OCI-LY3 (cell line): ENCODE data around the gene TUFT1.

Experiments used
- H2AFZ ChIP-seq: fragments of 200-600, 300-600 bp; shearing (Covaris generic); 2 replicates; pipeline ENCODE4 v1.6.0; 2014; ENCODE audit warnings: antibody characterized with exemption, low read depth, low read length
- H3K27ac ChIP-seq: fragments of 200-600, 300-600 bp; sonication (generic); 2 replicates; pipeline ENCODE4 v1.5.1; 2014; ENCODE audit warnings: mild to moderate bottlenecking, low read length, moderate library complexity, mixed read lengths
- H3K27me3 ChIP-seq: fragments of 200-600, 300-600 bp; sonication (generic); 2 replicates; pipeline ENCODE4 v1.6.1; 2014; ENCODE audit warnings: low read depth, low read length, mixed read lengths
- H3K36me3 ChIP-seq: fragments of 200-600, 300-600 bp; sonication (generic); replicated peaks from 2 replicates; pipeline ENCODE3; 2014; ENCODE audit warnings: low read depth, low read length, mixed read lengths
- H3K4me1 ChIP-seq: fragments of 300-600, 200-600 bp; sonication (generic); 2 replicates; pipeline ENCODE4 v1.6.1; 2014; ENCODE audit warnings: low read length, mixed read lengths
- H3K4me2 ChIP-seq: fragments of 200-600, 300-600 bp; sonication (generic); 2 replicates; pipeline ENCODE4 v1.6.1; 2014; ENCODE audit warnings: low read length, mixed read lengths
- H3K4me3 ChIP-seq: fragments of 300-600, 200-600 bp; sonication (generic); 2 replicates; pipeline ENCODE4 v1.5.1; 2014; ENCODE audit warnings: antibody characterized with exemption, mild to moderate bottlenecking, low read length, moderate library complexity
- H3K79me2 ChIP-seq: fragments of 300-600, 200-600 bp; shearing (Covaris generic); 2 replicates; pipeline ENCODE4 v1.6.1; 2014; ENCODE audit warnings: mild to moderate bottlenecking, low read length, mixed read lengths
- H3K9ac ChIP-seq: fragments of 300-600, 200-600 bp; shearing (Covaris generic); 2 replicates; pipeline ENCODE4 v1.6.0; 2014; ENCODE audit warnings: mild to moderate bottlenecking, low read length, moderate library complexity
- H3K9me3 ChIP-seq: fragments of 200-600, 300-600 bp; shearing (Covaris generic); 2 replicates; pipeline ENCODE4 v1.6.1; 2014; ENCODE audit warnings: low read length, mixed read lengths; ENCODE audit not compliant: insufficient read depth
- H4K20me1 ChIP-seq: fragments of 200-600, 300-600 bp; sonication (generic); 2 replicates; pipeline ENCODE4 v1.6.1; 2016; ENCODE audit warnings: low read length, mixed read lengths; ENCODE audit not compliant: insufficient read depth
- CTCF ChIP-seq: fragments of 200-600, 300-600 bp; sonication (generic); IDR thresholded peaks from 2 replicates; pipeline ENCODE4 v1.5.1; 2014; ENCODE audit warnings: antibody characterized with exemption, low read length, low read depth
- EZH2phosphoT487 ChIP-seq: fragments of 200-600 bp; shearing (Covaris generic); IDR thresholded peaks from 2 replicates; pipeline ENCODE4 v1.6.1; 2018; ENCODE audit warnings: antibody characterized with exemption, mixed run types, low read depth

TUFT1 gene

GRCh38 chr1:151512801-151513625 lies 27.1 kb upstream of the TUFT1 start:
- H3K4me3 ChIP-seq: peak overlapping the region; percentile 81
- no peaks in the 10 kb centered on the region for H4K20me1 ChIP-seq
- no peaks in the 10 kb centered on the region for H3K79me2 ChIP-seq
- no peak overlapping the region for H2AFZ ChIP-seq
- TF ChIP-seq EZH2phosphoT487 (no peak), CTCF (no peak)
- H3K9me3 ChIP-seq: no peaks in the 10 kb centered on the region
- peaks cover 11% of the 10 kb centered on the region for H3K27me3 ChIP-seq
- peaks cover 24% of the 10 kb centered on the region for H3K4me1 ChIP-seq
- peak overlapping the region; percentile 98 for H3K4me2 ChIP-seq
- no peaks in the 10 kb centered on the region for H3K36me3 ChIP-seq
- H3K9ac ChIP-seq: no peak overlapping the region
- no peak overlapping the region for H3K27ac ChIP-seq

- no peaks in the 10 kb centered on the region for H3K79me2 ChIP-seq
- no peaks in the 10 kb centered on the region for H3K36me3 ChIP-seq
- peaks cover 11% of the 10 kb centered on the region for H3K27me3 ChIP-seq
- H3K4me2 ChIP-seq: no peak overlapping the region
- H3K4me1 ChIP-seq: peaks cover 24% of the 10 kb centered on the region
- no peak overlapping the region for H3K4me3 ChIP-seq
- no peaks in the 10 kb centered on the region for H3K9me3 ChIP-seq
- H3K9ac ChIP-seq: no peak overlapping the region
- TF ChIP-seq EZH2phosphoT487 (no peak), CTCF (no peak)
- H4K20me1 ChIP-seq: no peaks in the 10 kb centered on the region
- no peak overlapping the region for H2AFZ ChIP-seq
- H3K27ac ChIP-seq: no peak overlapping the region
Observed at GRCh38 chr1:151513626-151514121, 26.4 kb upstream of the TUFT1 start.

- Histone ChIP-seq H3K4me1 (peaks cover 24% of the 10 kb centered on the region), H3K79me2 (no peaks in the 10 kb centered on the region), H3K4me2 (no peak overlapping the region)
Observed at GRCh38 chr1:151514366-151514765, 25.7 kb upstream of the TUFT1 start.

More at GRCh38 chr1:151514366-151514765, 25.7 kb upstream of the TUFT1 start:
- Histone ChIP-seq H3K9ac (no peak overlapping the region), H4K20me1 (no peaks in the 10 kb centered on the region), H3K27me3 (peaks cover 11% of the 10 kb centered on the region), H3K4me3 (no peak overlapping the region), H3K27ac (no peak overlapping the region), H2AFZ (no peak overlapping the region), H3K9me3 (no peaks in the 10 kb centered on the region), H3K36me3 (no peaks in the 10 kb centered on the region)
- TF ChIP-seq CTCF (no peak), EZH2phosphoT487 (no peak)
